Posterior cingulate gyrus (tissue), 11 donors: ENCODE measurements around the gene NPR3.

Source experiments
- DNase-seq, 10 donors: peaks; one replicate each; pipeline versions ENCODE4 v3.0.0 to v3.0.0-alpha.2; 2020 to 2021; ENCODE audit warnings: mixed read lengths in 3 of 10
- intact Hi-C: fragments of 100-400 bp; cut with DNase I; formaldehyde crosslinking; loops from one replicate; pipeline ENCODE4 v1.15.1; 2023

Gene NPR3

GRCh38 chr5:32710550-32711361 lies at the start of gene NPR3:
NPR3 (plus strand) TSS chr5:32711321; CDS start chr5:32711777, 456 bp downstream.
- peak in 1 of 10 donors; percentile 58 for DNase-seq

GRCh38 chr5:32664523-32664922 lies 46.6 kb upstream of the NPR3 start:
- intact Hi-C loops, result no loop called here
- DNase-seq, result no peak

More at GRCh38 chr5:32710550-32711361, at the start of gene NPR3:
- intact Hi-C loops, result no loop called here

GRCh38 chr5:32668552-32668951 lies 42.6 kb upstream of the NPR3 start:
- intact Hi-C loops, result no loop called here
- no peak for DNase-seq

GRCh38 chr5:32673272-32673671 lies 37.8 kb upstream of the NPR3 start:
- DNase-seq, result no peak

GRCh38 chr5:32677023-32677422 lies 34.1 kb upstream of the NPR3 start:
- intact Hi-C loops, result no loop called here
- no peak for DNase-seq

More at GRCh38 chr5:32673272-32673671, 37.8 kb upstream of the NPR3 start:
- intact Hi-C loops, result no loop called here

GRCh38 chr5:32678472-32678871 lies 32.6 kb upstream of the NPR3 start:
- intact Hi-C loops, result no loop called here
- no peak for DNase-seq

- no peak for DNase-seq
- intact Hi-C loops, result no loop called here
These were observed 31.9 kb upstream of the NPR3 start for GRCh38 chr5:32679218-32679617.

GRCh38 chr5:32680183-32680582 lies 30.9 kb upstream of the NPR3 start:
- intact Hi-C loops, result no loop called here
- no peak for DNase-seq

- intact Hi-C loops, result no loop called here
- no peak for DNase-seq
These were observed 28.0 kb upstream of the NPR3 start for GRCh38 chr5:32683125-32683524.

- intact Hi-C loops, result no loop called here
- DNase-seq, result no peak
These were observed 26.9 kb upstream of the NPR3 start for GRCh38 chr5:32684260-32684659.

GRCh38 chr5:32686799-32687498 lies 24.2 kb upstream of the NPR3 start:
- intact Hi-C loops, result no loop called here
- no peak for DNase-seq

- no peak for DNase-seq
- intact Hi-C loops, result no loop called here
These were observed 23.7 kb upstream of the NPR3 start for GRCh38 chr5:32687499-32687831.

GRCh38 chr5:32690153-32690552 lies 21.0 kb upstream of the NPR3 start:
- no peak for DNase-seq
- intact Hi-C loops, result no loop called here

- intact Hi-C loops, result no loop called here
- DNase-seq, result no peak
These were observed 20.5 kb upstream of the NPR3 start for GRCh38 chr5:32690666-32691065.

GRCh38 chr5:32692036-32692746 lies 18.9 kb upstream of the NPR3 start:
- DNase-seq, result no peak
- intact Hi-C loops, result no loop called here

- intact Hi-C loops, result no loop called here
- no peak for DNase-seq
These were observed 7.2 kb upstream of the NPR3 start for GRCh38 chr5:32703957-32704356.

- intact Hi-C loops, result loop anchor here (5.0 kb wide), 2 partner anchors 595 to 715 kb away; no protein-coding TSS in a partner anchor
- no peak for DNase-seq
These were observed 3.6 kb upstream of the NPR3 start for GRCh38 chr5:32707418-32707997.

- intact Hi-C loops, result loop anchor here (5.0 kb wide), 2 partner anchors 593 to 713 kb away; no protein-coding TSS in a partner anchor
- DNase-seq, result peak in 1 of 10 donors; percentile 40
These were observed 2.2 kb upstream of the NPR3 start for GRCh38 chr5:32708949-32709348.

- intact Hi-C loops, result loop anchor here (5.0 kb wide), 2 partner anchors 592 to 712 kb away; no protein-coding TSS in a partner anchor
- DNase-seq, result peak in 9 of 10 donors; percentile 47 to 93 (median 60)
These were observed 1.2 kb upstream of the NPR3 start for GRCh38 chr5:32709750-32710549.

GRCh38 chr5:32711362-32711680 lies 200 bp downstream of the NPR3 start:
- intact Hi-C loops, result no loop called here
- no peak for DNase-seq
